GM10248 (cell line): ENCODE data around the gene TCF7L2.
"Not testable (repeated sequence)": the region's sequence is repeated elsewhere in the genome, so short reads cannot be mapped to it uniquely, and the experiment has no call there.

Experiments
- CTCF ChIA-PET: fragments of 300-600 bp; sonication (Branson Sonifier 250); formaldehyde crosslinking; extraction: SDS; loops from one replicate; lab custom pipeline; 2021; ENCODE audit warnings: antibody characterized with exemption; lab: Yijun Ruan, JAX
- POLR2A ChIA-PET: fragments of 350-650 bp; sonication (Branson Sonifier 250); formaldehyde crosslinking; extraction: SDS; loops from one replicate; lab custom pipeline; 2020; ENCODE audit warnings: antibody characterized with exemption; lab: Yijun Ruan, JAX
- DNase-seq: peaks from one replicate; pipeline ENCODE4 v3.0.0; 2012; ENCODE audit errors: extremely low spot score
- CTCF ChIP-seq: IDR thresholded peaks from 2 replicates; pipeline ENCODE4 v1.5.1; 2012; ENCODE audit warnings: mild to moderate bottlenecking, low read depth; ENCODE audit errors: extremely low read depth, missing control alignments, control extremely low read depth

The TCF7L2 gene

DNA sequence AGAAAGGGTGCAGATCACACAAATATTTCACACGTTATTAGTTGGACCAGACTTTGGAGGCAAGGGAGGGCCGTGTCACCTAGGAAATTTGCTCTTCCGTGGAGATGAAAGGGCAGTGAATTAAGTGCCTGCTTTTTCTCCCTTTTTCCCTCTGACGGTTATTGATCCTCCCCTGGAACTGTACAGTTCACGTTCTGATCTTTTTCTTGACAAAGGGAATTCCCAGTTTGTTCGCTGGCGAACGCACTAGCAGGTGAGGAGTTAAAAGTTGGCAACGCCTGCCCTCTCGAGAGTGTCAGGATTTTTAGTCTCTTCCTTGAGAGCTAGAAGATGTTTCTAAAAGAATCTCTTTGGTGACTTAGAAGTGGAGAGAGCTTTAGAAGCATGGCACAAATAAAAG lies 111.5 kb downstream of the TCF7L2 start:
- CTCF ChIA-PET = interaction anchor here (1.0 to 1.4 kb wide), 2 partner anchors 14 to 21 kb away, joined by 3 to 6 read pairs; no protein-coding TSS in a partner anchor
- no peak for DNase-seq
- POLR2A ChIA-PET = no interaction called here
- TF ChIP-seq CTCF = no peak

GRCh38 chr10:113063043-113063967 lies 113.3 kb downstream of the TCF7L2 start:
- ChIA-PET CTCF (no interaction called here), POLR2A (no interaction called here)
- no peak for TF ChIP-seq CTCF
- no peak for DNase-seq

GRCh38 chr10:113064039-113064438 lies 114.0 kb downstream of the TCF7L2 start:
- DNase-seq = no peak
- ChIA-PET CTCF (no interaction called here), POLR2A (no interaction called here)
- no peak for TF ChIP-seq CTCF

DNA sequence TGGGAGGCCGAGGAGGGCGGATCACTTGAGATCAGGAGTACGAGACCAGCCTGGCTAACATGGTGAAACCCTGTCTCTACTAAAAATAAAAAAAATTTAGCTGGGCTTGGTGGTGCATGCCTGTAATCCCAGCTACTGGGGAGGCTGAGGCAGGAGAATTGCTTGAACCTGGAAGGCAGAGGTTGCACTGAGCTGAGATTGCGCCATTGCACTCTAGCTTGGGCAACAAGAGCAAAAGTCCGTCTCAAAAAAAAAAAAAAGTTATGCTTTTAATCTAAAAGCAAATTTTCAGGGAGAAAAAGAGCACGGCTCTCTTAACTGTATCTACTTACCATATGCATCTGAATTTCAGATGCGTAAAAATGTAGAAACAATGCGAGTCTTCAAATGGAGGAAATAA lies 116.1 kb downstream of the TCF7L2 start:
- DNase-seq, CTCF ChIA-PET, POLR2A ChIA-PET: not testable (repeated sequence)

DNA sequence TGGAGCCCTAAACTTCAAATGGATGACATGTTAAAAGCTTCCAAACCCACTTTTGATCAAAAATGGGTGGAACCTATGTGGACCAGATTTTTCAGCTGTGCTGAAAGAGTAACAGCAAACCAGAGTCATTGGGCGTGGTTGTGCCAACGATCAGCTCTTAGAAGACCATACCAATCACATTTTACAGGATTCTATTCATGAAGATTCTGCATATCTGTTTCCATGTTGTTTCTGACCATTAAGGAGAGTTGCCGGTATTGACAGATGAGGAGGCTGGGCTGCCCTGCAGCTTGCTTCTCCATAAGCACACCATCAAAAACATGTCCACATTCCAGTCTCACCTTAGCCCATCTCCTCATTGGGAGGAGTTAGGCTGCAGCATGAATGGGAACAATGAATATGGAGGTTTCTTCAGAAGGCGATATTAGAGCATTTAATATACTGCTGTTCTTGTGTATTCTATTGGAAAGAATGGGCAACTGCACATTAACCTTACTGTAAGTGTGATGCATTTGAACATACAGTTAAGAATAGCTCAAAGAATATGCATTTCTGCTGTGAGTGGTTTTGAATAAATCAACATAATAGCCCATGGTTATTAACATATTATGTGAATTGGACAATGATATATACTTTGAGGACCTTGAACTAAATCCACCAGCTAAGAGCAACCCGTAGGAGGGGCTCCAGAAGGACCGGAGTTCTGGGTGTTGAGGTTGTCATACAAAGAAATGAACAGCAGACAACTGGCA lies 116.7 kb downstream of the TCF7L2 start:
- POLR2A ChIA-PET = interaction anchor here (0.6 kb wide), 1 partner anchor 1091 kb away, joined by 6 read pairs; no protein-coding TSS in a partner anchor
- TF ChIP-seq CTCF = no peak
- CTCF ChIA-PET = no interaction called here
- DNase-seq = no peak

DNA sequence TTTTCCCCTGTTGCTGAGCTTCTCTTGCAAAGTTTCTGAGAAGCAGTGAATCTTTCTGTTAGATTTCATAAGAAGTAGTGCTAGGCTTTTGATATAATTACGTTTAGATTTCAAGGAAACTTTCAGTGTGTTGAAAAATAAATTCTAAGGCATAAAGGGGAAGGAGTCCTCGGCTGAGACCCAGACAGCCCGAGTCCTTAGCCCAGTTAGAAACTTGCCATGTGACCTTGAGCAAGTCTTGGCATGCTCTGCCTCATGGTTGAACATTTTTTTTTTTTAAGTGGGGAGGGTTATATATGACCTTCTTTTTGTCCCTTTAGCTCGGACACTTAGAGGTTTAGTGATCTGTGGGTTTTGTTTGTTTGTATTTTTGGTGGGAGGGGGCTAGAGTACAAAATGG lies 117.5 kb downstream of the TCF7L2 start:
- POLR2A ChIA-PET = no interaction called here
- no peak for DNase-seq
- CTCF ChIA-PET = no interaction called here
- no peak for TF ChIP-seq CTCF
